SK-N-SH treated with all-trans-retinoic acid at 6 μM for 48 hours (cell line): Measurements from ENCODE around the gene KLF3.

ENCODE experiments used
- ATAC-seq: fragments of 200-7000 bp; cut with Tn5 transposase; 3 replicates; pipeline ENCODE4 v1.9.1; 2020; ENCODE audit warnings: mild to moderate bottlenecking, moderate library complexity
- ARNTL ChIP-seq: fragments of 450-650 bp; formaldehyde crosslinking; IDR thresholded peaks from 2 replicates; pipeline ENCODE4 v1.5.0; 2020; ENCODE audit warnings: low read depth, mild to moderate bottlenecking, moderate library complexity, borderline replicate concordance
- BACH2 ChIP-seq: fragments of 250-450 bp; sonication (Bioruptor Pico); IDR thresholded peaks from 2 replicates; pipeline ENCODE4 v1.9.0; 2021; ENCODE audit warnings: mild to moderate bottlenecking, borderline replicate concordance
- CSDC2 ChIP-seq: fragments of 250-450 bp; sonication (Bioruptor Pico); IDR thresholded peaks from 2 replicates; pipeline ENCODE4 v1.5.0; 2020; ENCODE audit warnings: mild to moderate bottlenecking, moderate library complexity
- ESRRG ChIP-seq: fragments of 250-450 bp; sonication (Bioruptor Pico); IDR thresholded peaks from 2 replicates; pipeline ENCODE4 v1.6.1; 2021; ENCODE audit warnings: mild to moderate bottlenecking
- GLIS3 ChIP-seq: fragments of 250-450 bp; sonication (Bioruptor Pico); IDR thresholded peaks from 2 replicates; pipeline ENCODE4 v1.5.0; 2020; ENCODE audit warnings: mild to moderate bottlenecking, moderate library complexity
- ISL1 ChIP-seq: fragments of 250-450 bp; sonication (Bioruptor Pico); IDR thresholded peaks from 2 replicates; pipeline ENCODE4 v2.1.2; 2022; ENCODE audit warnings: mild to moderate bottlenecking, moderate library complexity
- OSR1 ChIP-seq: fragments of 250-450 bp; sonication (Bioruptor Pico); IDR thresholded peaks from 2 replicates; pipeline ENCODE4 v1.8.0; 2022; ENCODE audit warnings: moderate library complexity, mild to moderate bottlenecking, inconsistent platforms
- PPARA ChIP-seq: fragments of 250-450 bp; sonication (Bioruptor Pico); IDR thresholded peaks from 2 replicates; pipeline ENCODE4 v1.5.0; 2020; ENCODE audit warnings: mild to moderate bottlenecking, borderline replicate concordance
- RARB ChIP-seq: fragments of 250-450 bp; sonication (Bioruptor Pico); IDR thresholded peaks from 2 replicates; pipeline ENCODE4 v1.8.0; 2021; ENCODE audit warnings: mild to moderate bottlenecking, moderate library complexity
- SNAI2 ChIP-seq: fragments of 250-450 bp; sonication (Bioruptor Pico); IDR thresholded peaks from 2 replicates; pipeline ENCODE4 v1.5.0; 2020; ENCODE audit warnings: mild to moderate bottlenecking, moderate library complexity
- TCF4 ChIP-seq: fragments of 250-450 bp; sonication (Bioruptor Pico); IDR thresholded peaks from 2 replicates; pipeline ENCODE4 v1.8.0; 2021; ENCODE audit warnings: mild to moderate bottlenecking, moderate library complexity, borderline replicate concordance
- TOX ChIP-seq: fragments of 250-450 bp; sonication (Bioruptor Pico); IDR thresholded peaks from 2 replicates; pipeline ENCODE4 v1.8.0; 2021; ENCODE audit warnings: mild to moderate bottlenecking, moderate library complexity, borderline replicate concordance
- ZC3H10 ChIP-seq: fragments of 250-450 bp; sonication (Bioruptor Pico); IDR thresholded peaks from 2 replicates; pipeline ENCODE4 v1.5.1; 2021; ENCODE audit warnings: mild to moderate bottlenecking, moderate library complexity
- ZFP3 ChIP-seq: fragments of 250-450 bp; sonication (Bioruptor Pico); IDR thresholded peaks from 2 replicates; pipeline ENCODE4 v1.5.0; 2020; ENCODE audit warnings: mild to moderate bottlenecking, moderate library complexity
- ZFP30 ChIP-seq: fragments of 450-650 bp; formaldehyde crosslinking; IDR thresholded peaks from 2 replicates; pipeline ENCODE4 v1.5.0; 2022; ENCODE audit warnings: mild to moderate bottlenecking, moderate library complexity
- ZNF565 ChIP-seq: fragments of 450-650 bp; formaldehyde crosslinking; conservative IDR thresholded peaks from 2 replicates; pipeline ENCODE4 v1.5.0; 2020; ENCODE audit warnings: low read depth, mild to moderate bottlenecking, moderate library complexity
- ZNF70 ChIP-seq: fragments of 450-650 bp; formaldehyde crosslinking; IDR thresholded peaks from 2 replicates; pipeline ENCODE4 v1.5.0; 2020; ENCODE audit warnings: mild to moderate bottlenecking, moderate library complexity
- TF ChIP-seq, protein P1 (sequence below): fragments of 250-450 bp; sonication (Bioruptor Pico); IDR thresholded peaks from 2 replicates; pipeline ENCODE4 v1.8.0; 2020; ENCODE audit warnings: mild to moderate bottlenecking, moderate library complexity, borderline replicate concordance
- TF ChIP-seq, protein P2 (sequence below): fragments of 250-450 bp; sonication (Bioruptor Pico); IDR thresholded peaks from 2 replicates; pipeline ENCODE4 v1.5.1; 2021; ENCODE audit warnings: mild to moderate bottlenecking, moderate library complexity
- TF ChIP-seq, protein P3 (sequence below): fragments of 250-450 bp; sonication (Bioruptor Pico); IDR thresholded peaks from 2 replicates; pipeline ENCODE4 v1.5.0; 2020; ENCODE audit warnings: mild to moderate bottlenecking, moderate library complexity
- TF ChIP-seq, protein P4 (sequence below): fragments of 250-450 bp; sonication (Bioruptor Pico); IDR thresholded peaks from 2 replicates; pipeline ENCODE4 v1.8.0; 2021; ENCODE audit warnings: low read depth, mild to moderate bottlenecking, moderate library complexity, borderline replicate concordance
- TF ChIP-seq, protein P5 (sequence below): fragments of 250-450 bp; sonication (Bioruptor Pico); IDR thresholded peaks from 2 replicates; pipeline ENCODE4 v1.5.1; 2020; ENCODE audit warnings: low read depth, mild to moderate bottlenecking, moderate library complexity

Gene KLF3

DNA sequence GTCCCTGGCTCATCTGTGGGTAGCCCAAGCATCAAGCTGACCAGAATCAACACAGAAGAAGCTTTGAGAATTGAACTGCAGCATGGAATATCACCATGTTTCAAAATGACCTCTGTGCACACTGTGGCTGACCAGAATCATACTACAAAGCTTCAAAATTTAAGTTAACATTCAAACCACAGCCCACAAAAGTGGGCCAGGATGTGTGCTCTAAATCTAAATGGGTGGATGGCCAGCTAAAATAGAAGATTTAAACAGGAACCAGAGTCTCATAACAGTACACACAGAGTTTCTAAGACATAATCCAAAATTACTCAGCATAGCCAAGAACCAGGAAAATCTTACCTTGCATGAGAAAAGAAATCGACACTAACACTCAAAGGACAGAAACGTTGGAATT is 46.1 kb downstream of the KLF3 start:
- TF ChIP-seq BACH2 (CRISPR knock-in tag), result no peak
- no peak for TF ChIP-seq CSDC2 (CRISPR knock-in tag)
- no peak for TF ChIP-seq SNAI2 (CRISPR knock-in tag)
- TF ChIP-seq TCF4, result no peak
- TF ChIP-seq, protein P1, sequence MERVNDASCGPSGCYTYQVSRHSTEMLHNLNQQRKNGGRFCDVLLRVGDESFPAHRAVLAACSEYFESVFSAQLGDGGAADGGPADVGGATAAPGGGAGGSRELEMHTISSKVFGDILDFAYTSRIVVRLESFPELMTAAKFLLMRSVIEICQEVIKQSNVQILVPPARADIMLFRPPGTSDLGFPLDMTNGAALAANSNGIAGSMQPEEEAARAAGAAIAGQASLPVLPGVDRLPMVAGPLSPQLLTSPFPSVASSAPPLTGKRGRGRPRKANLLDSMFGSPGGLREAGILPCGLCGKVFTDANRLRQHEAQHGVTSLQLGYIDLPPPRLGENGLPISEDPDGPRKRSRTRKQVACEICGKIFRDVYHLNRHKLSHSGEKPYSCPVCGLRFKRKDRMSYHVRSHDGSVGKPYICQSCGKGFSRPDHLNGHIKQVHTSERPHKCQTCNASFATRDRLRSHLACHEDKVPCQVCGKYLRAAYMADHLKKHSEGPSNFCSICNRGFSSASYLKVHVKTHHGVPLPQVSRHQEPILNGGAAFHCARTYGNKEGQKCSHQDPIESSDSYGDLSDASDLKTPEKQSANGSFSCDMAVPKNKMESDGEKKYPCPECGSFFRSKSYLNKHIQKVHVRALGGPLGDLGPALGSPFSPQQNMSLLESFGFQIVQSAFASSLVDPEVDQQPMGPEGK, result no peak
- TF ChIP-seq PPARA (CRISPR knock-in tag), result no peak
- no peak for TF ChIP-seq TOX (CRISPR knock-in tag)
- TF ChIP-seq ZNF70 (CRISPR knock-in tag), result no peak
- TF ChIP-seq RARB (CRISPR knock-in tag), result no peak
- TF ChIP-seq GLIS3 (CRISPR knock-in tag), result no peak
- TF ChIP-seq ESRRG (CRISPR knock-in tag), result no peak
- TF ChIP-seq ZFP30, result no peak
- TF ChIP-seq ZFP3 (CRISPR knock-in tag), result no peak
- TF ChIP-seq ARNTL (CRISPR knock-in tag), result no peak
- TF ChIP-seq, protein P2, sequence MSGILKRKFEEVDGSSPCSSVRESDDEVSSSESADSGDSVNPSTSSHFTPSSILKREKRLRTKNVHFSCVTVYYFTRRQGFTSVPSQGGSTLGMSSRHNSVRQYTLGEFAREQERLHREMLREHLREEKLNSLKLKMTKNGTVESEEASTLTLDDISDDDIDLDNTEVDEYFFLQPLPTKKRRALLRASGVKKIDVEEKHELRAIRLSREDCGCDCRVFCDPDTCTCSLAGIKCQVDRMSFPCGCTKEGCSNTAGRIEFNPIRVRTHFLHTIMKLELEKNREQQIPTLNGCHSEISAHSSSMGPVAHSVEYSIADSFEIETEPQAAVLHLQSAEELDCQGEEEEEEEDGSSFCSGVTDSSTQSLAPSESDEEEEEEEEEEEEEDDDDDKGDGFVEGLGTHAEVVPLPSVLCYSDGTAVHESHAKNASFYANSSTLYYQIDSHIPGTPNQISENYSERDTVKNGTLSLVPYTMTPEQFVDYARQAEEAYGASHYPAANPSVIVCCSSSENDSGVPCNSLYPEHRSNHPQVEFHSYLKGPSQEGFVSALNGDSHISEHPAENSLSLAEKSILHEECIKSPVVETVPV, result no peak
- TF ChIP-seq OSR1 (CRISPR knock-in tag), result no peak
- no peak for TF ChIP-seq ISL1 (CRISPR knock-in tag)
- TF ChIP-seq ZC3H10 (CRISPR knock-in tag), result no peak
- TF ChIP-seq, protein P3, sequence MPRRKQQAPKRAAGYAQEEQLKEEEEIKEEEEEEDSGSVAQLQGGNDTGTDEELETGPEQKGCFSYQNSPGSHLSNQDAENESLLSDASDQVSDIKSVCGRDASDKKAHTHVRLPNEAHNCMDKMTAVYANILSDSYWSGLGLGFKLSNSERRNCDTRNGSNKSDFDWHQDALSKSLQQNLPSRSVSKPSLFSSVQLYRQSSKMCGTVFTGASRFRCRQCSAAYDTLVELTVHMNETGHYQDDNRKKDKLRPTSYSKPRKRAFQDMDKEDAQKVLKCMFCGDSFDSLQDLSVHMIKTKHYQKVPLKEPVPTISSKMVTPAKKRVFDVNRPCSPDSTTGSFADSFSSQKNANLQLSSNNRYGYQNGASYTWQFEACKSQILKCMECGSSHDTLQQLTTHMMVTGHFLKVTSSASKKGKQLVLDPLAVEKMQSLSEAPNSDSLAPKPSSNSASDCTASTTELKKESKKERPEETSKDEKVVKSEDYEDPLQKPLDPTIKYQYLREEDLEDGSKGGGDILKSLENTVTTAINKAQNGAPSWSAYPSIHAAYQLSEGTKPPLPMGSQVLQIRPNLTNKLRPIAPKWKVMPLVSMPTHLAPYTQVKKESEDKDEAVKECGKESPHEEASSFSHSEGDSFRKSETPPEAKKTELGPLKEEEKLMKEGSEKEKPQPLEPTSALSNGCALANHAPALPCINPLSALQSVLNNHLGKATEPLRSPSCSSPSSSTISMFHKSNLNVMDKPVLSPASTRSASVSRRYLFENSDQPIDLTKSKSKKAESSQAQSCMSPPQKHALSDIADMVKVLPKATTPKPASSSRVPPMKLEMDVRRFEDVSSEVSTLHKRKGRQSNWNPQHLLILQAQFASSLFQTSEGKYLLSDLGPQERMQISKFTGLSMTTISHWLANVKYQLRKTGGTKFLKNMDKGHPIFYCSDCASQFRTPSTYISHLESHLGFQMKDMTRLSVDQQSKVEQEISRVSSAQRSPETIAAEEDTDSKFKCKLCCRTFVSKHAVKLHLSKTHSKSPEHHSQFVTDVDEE (CRISPR knock-in tag), result no peak
- TF ChIP-seq, protein P4, sequence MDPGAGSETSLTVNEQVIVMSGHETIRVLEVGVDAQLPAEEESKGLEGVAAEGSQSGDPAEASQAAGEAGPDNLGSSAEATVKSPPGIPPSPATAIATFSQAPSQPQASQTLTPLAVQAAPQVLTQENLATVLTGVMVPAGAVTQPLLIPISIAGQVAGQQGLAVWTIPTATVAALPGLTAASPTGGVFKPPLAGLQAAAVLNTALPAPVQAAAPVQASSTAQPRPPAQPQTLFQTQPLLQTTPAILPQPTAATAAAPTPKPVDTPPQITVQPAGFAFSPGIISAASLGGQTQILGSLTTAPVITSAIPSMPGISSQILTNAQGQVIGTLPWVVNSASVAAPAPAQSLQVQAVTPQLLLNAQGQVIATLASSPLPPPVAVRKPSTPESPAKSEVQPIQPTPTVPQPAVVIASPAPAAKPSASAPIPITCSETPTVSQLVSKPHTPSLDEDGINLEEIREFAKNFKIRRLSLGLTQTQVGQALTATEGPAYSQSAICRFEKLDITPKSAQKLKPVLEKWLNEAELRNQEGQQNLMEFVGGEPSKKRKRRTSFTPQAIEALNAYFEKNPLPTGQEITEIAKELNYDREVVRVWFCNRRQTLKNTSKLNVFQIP (CRISPR knock-in tag), result no peak
- TF ChIP-seq, all 23 proteins: peak for 0
- ATAC-seq, result no peak

DNA sequence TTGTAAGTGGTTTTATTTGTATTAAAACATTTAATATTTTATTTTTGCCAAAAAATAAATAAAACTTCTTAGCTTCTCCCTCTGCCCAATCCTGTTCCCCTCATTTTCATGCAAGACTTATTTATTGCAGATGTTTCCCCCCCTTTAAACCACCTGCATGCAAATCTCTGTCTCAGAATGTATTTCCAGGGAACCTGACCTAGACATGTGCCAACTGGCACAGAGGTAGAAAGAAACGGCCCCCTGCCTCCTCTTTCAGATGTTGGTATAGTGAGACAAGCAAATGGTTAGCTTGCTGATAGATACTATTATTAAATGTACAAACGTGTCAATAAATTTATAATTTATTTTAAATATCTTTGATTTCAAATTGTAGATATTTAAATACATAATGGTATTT is 47.1 kb downstream of the KLF3 start:
- ATAC-seq, result no peak
- TF ChIP-seq, protein P3 (CRISPR knock-in tag), result no peak
- TF ChIP-seq ZFP3 (CRISPR knock-in tag) (no peak), TCF4 (no peak), ISL1 (CRISPR knock-in tag) (no peak), ZFP30 (no peak), ZC3H10 (CRISPR knock-in tag) (no peak), RARB (CRISPR knock-in tag) (no peak), ZNF70 (CRISPR knock-in tag) (no peak), ZNF565 (no peak)
- TF ChIP-seq, protein P2, result no peak
- TF ChIP-seq, protein P1, result no peak
- TF ChIP-seq, protein P4 (CRISPR knock-in tag), result no peak
- TF ChIP-seq, protein P5, sequence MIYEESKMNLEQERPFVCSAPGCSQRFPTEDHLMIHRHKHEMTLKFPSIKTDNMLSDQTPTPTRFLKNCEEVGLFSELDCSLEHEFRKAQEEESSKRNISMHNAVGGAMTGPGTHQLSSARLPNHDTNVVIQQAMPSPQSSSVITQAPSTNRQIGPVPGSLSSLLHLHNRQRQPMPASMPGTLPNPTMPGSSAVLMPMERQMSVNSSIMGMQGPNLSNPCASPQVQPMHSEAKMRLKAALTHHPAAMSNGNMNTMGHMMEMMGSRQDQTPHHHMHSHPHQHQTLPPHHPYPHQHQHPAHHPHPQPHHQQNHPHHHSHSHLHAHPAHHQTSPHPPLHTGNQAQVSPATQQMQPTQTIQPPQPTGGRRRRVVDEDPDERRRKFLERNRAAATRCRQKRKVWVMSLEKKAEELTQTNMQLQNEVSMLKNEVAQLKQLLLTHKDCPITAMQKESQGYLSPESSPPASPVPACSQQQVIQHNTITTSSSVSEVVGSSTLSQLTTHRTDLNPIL (CRISPR knock-in tag), result no peak
